IMR-90 (cell line): ENCODE results near the gene ZDHHC19. TPM values are rescaled to one million over a fixed set of nuclear protein-coding genes. Genes with fewer than 3 reads are reported as not detected.

Experiments used
- ATAC-seq: fragments of 200-7000 bp; cut with Tn5 transposase; 2 replicates; pipeline ENCODE4 v1.9.1; 2020; ENCODE audit warnings: low read depth, mild to moderate bottlenecking, moderate library complexity
- BruUV-seq: library from RNA; stranded (reverse); fragments of 400-500 nt; replicated peaks from 2 replicates; lab custom pipeline; 2021; lab: Mats Ljungman, UMichigan
- CTCF ChIA-PET: fragments of 300-600 bp; formaldehyde crosslinking; extraction: SDS; loops from one replicate; lab custom pipeline; 2021; ENCODE audit warnings: antibody characterized with exemption; lab: Yijun Ruan, JAX
- POLR2A ChIA-PET: fragments of 300-600 bp; sonication (Branson Sonifier 250); formaldehyde crosslinking; loops from one replicate; lab custom pipeline; 2022; ENCODE audit warnings: antibody characterized with exemption; ENCODE audit not compliant: unreplicated experiment; lab: Charles Lee
- DNase-seq: peaks from one replicate; pipeline ENCODE4 v3.0.0; 2013
- H2AFZ ChIP-seq: replicated peaks from 2 replicates; pipeline ENCODE3; 2013; ENCODE audit warnings: low read length, mild to moderate bottlenecking; ENCODE audit not compliant: poor library complexity
- H2AK5ac ChIP-seq: 2 replicates; pipeline ENCODE4 v1.6.1; 2013; ENCODE audit warnings: low read depth, low read length, inconsistent platforms
- H2AK9ac ChIP-seq: replicated peaks from 2 replicates; pipeline ENCODE3; 2013; ENCODE audit warnings: mild to moderate bottlenecking, low read depth, low read length, moderate library complexity; ENCODE audit not compliant: poor library complexity
- H2BK120ac ChIP-seq: 2 replicates; pipeline ENCODE4 v1.6.1; 2013; ENCODE audit warnings: low read depth, low read length, inconsistent platforms
- H2BK15ac ChIP-seq: 3 replicates; pipeline ENCODE4 v1.6.1; 2013; ENCODE audit warnings: low read depth, low read length, inconsistent platforms
- H2BK20ac ChIP-seq: 2 replicates; pipeline ENCODE4 v1.6.1; 2013; ENCODE audit warnings: low read depth, mild to moderate bottlenecking, inconsistent platforms, low read length, moderate library complexity
- H2BK5ac ChIP-seq: 2 replicates; pipeline ENCODE4 v1.6.1; 2013; ENCODE audit warnings: mild to moderate bottlenecking, low read depth, low read length, inconsistent platforms; ENCODE audit not compliant: poor library complexity, severe bottlenecking
- H3K14ac ChIP-seq: replicated peaks from 2 replicates; pipeline ENCODE4 v1.6.1; 2013; ENCODE audit warnings: low read depth, low read length, inconsistent platforms
- H3K18ac ChIP-seq: 2 replicates; pipeline ENCODE4 v1.6.1; 2013; ENCODE audit warnings: low read depth, low read length, control low read depth
- H3K23ac ChIP-seq: 2 replicates; pipeline ENCODE4 v1.6.1; 2013; ENCODE audit warnings: low read depth, low read length, inconsistent platforms
- H3K27ac ChIP-seq: 2 replicates; pipeline ENCODE4 v1.5.1; 2013; ENCODE audit warnings: mild to moderate bottlenecking, control low read depth, low read length; ENCODE audit not compliant: insufficient read depth
- H3K27me3 ChIP-seq: 2 replicates; pipeline ENCODE4 v1.6.1; 2013; ENCODE audit warnings: low read length; ENCODE audit not compliant: control insufficient read depth, insufficient read depth
- H3K36me3 ChIP-seq: 2 replicates; pipeline ENCODE4 v1.6.1; 2013; ENCODE audit warnings: low read length, mixed read lengths; ENCODE audit not compliant: control insufficient read depth, insufficient read depth
- H3K4ac ChIP-seq: 2 replicates; pipeline ENCODE4 v1.6.1; 2013; ENCODE audit warnings: low read depth, low read length, inconsistent platforms
- H3K4me1 ChIP-seq: 2 replicates; pipeline ENCODE4 v1.6.1; 2013; ENCODE audit warnings: low read length, mixed read lengths; ENCODE audit not compliant: control insufficient read depth, insufficient read depth
- H3K4me2 ChIP-seq: 2 replicates; pipeline ENCODE4 v1.6.1; 2013; ENCODE audit warnings: low read depth, mild to moderate bottlenecking, control low read depth, low read length, moderate library complexity
- H3K4me3 ChIP-seq: 2 replicates; pipeline ENCODE4 v1.5.1; 2013; ENCODE audit warnings: low read depth, mild to moderate bottlenecking, control low read depth, low read length, moderate library complexity; ENCODE audit not compliant: insufficient read depth
- H3K56ac ChIP-seq: 2 replicates; pipeline ENCODE4 v1.6.1; 2013; ENCODE audit warnings: low read length, inconsistent platforms; ENCODE audit not compliant: insufficient read depth; ENCODE audit errors: extremely low read depth
- H3K79me1 ChIP-seq, 2 experiments: 2 replicates each; pipeline ENCODE4 v1.6.1; 2013; ENCODE audit warnings: low read length in 2 of 2, inconsistent platforms in 1 of 2, low read depth in 1 of 2
- H3K9ac ChIP-seq: 2 replicates; pipeline ENCODE4 v1.6.1; 2013; ENCODE audit warnings: low read depth, low read length, control low read depth
- H3K9me1 ChIP-seq: 2 replicates; pipeline ENCODE4 v1.6.1; 2013; ENCODE audit warnings: low read length, inconsistent platforms; ENCODE audit not compliant: insufficient read depth
- H3K9me3 ChIP-seq: 2 replicates; pipeline ENCODE4 v1.6.1; 2013; ENCODE audit warnings: low read length; ENCODE audit not compliant: control insufficient read depth, insufficient read depth
- H4K20me1 ChIP-seq: 2 replicates; pipeline ENCODE4 v1.6.1; 2013; ENCODE audit warnings: low read length, inconsistent platforms; ENCODE audit not compliant: insufficient read depth
- H4K5ac ChIP-seq: 2 replicates; pipeline ENCODE4 v1.6.1; 2013; ENCODE audit warnings: mild to moderate bottlenecking, low read depth, low read length, control low read depth
- H4K8ac ChIP-seq, 2 experiments: 2 replicates each; pipeline ENCODE4 v1.6.1; 2013; ENCODE audit warnings: low read depth in 2 of 2, low read length in 2 of 2, control low read depth in 1 of 2, inconsistent platforms in 1 of 2
- H4K91ac ChIP-seq: 2 replicates; pipeline ENCODE4 v1.6.1; 2013; ENCODE audit warnings: low read depth, low read length, inconsistent platforms; ENCODE audit not compliant: insufficient read depth
- BHLHE40 ChIP-seq: fragments of 150-350 bp; IDR thresholded peaks from 2 replicates; pipeline ENCODE4 v1.6.1; 2016; ENCODE audit warnings: mild to moderate bottlenecking, low read depth, low read length
- CEBPB ChIP-seq: IDR thresholded peaks from 2 replicates; pipeline ENCODE4 v1.6.1; 2012; ENCODE audit warnings: low read depth, low read length, improper control_type of control experiment
- CHD1 ChIP-seq: IDR thresholded peaks from 2 replicates; pipeline ENCODE4 v1.6.1; 2012; ENCODE audit warnings: low read depth, low read length, improper control_type of control experiment
- CTCF ChIP-seq: conservative IDR thresholded peaks from 2 replicates; pipeline ENCODE4 v1.5.1; 2012; ENCODE audit warnings: mild to moderate bottlenecking, low read depth, low read length, improper control_type of control experiment
- ELK1 ChIP-seq: fragments of 150-350 bp; IDR thresholded peaks from 2 replicates; pipeline ENCODE4 v1.6.1; 2016; ENCODE audit warnings: low read depth, mild to moderate bottlenecking, low read length, moderate library complexity, borderline replicate concordance
- FOS ChIP-seq: fragments of 150-350 bp; IDR thresholded peaks from 2 replicates; pipeline ENCODE4 v1.6.1; 2016; ENCODE audit warnings: low read depth, low read length
- MAFK ChIP-seq: IDR thresholded peaks from 2 replicates; pipeline ENCODE4 v1.6.1; 2012; ENCODE audit warnings: low read depth, low read length, improper control_type of control experiment
- MXI1 ChIP-seq: IDR thresholded peaks from 2 replicates; pipeline ENCODE4 v1.6.1; 2012; ENCODE audit warnings: low read depth, mild to moderate bottlenecking, low read length, moderate library complexity, borderline replicate concordance
- NFE2L2 ChIP-seq: fragments of 150-350 bp; IDR thresholded peaks from 2 replicates; pipeline ENCODE4 v1.6.1; 2016; ENCODE audit warnings: low read depth, mild to moderate bottlenecking, low read length
- POLR2A ChIP-seq: IDR thresholded peaks from 2 replicates; pipeline ENCODE4 v1.6.1; 2012; ENCODE audit warnings: mild to moderate bottlenecking, low read depth, low read length
- RAD21 ChIP-seq: IDR thresholded peaks from 2 replicates; pipeline ENCODE4 v1.6.1; 2012; ENCODE audit warnings: low read length, improper control_type of control experiment
- RCOR1 ChIP-seq: IDR thresholded peaks from 2 replicates; pipeline ENCODE4 v1.6.1; 2012; ENCODE audit warnings: mild to moderate bottlenecking, low read length, improper control_type of control experiment; ENCODE audit not compliant: insufficient replicate concordance
- SMC3 ChIP-seq: fragments of 150-350 bp; IDR thresholded peaks from 2 replicates; pipeline ENCODE4 v1.6.1; 2016; ENCODE audit warnings: low read depth, mild to moderate bottlenecking, antibody characterized with exemption, low read length, moderate library complexity
- WGBS, 2 experiments: methylation state at CpG; one replicate each; pipeline versions ENCODE4 v1.1.5 to v1.1.7; 2013; ENCODE audit warnings: missing lambda C conversion rate in 2 of 2; ENCODE audit not compliant: insufficient read length in 1 of 2; ENCODE audit errors: extremely low coverage in 2 of 2; 5-methylcytosine and 5-hydroxymethylcytosine counted together
- dilution Hi-C: fragments of 300-500 bp; cut with HindIII; formaldehyde crosslinking; loops from one replicate; pipeline ENCODE4 v1.14.3; 2018; ENCODE audit warnings: low sequenced_read_pairs; ENCODE audit not compliant: unreplicated experiment
- in situ Hi-C: fragments of 300-500 bp; cut with MboI; formaldehyde crosslinking; loops from 3 replicates; pipeline ENCODE4 v1.14.3; 2019; ENCODE audit warnings: low sequenced_read_pairs, inconsistent platforms, mixed read lengths
- intact Hi-C: fragments of 100-400 bp; cut with micrococcal nuclease; formaldehyde crosslinking; loops from 2 replicates; pipeline ENCODE4 v1.10.0; 2022
- polyA plus RNA-seq, 3 experiments: library from polyadenylated mRNA; depleted of rRNA; stranded (reverse); fragments of >200 nt; gene quantifications; 2 replicates each; pipeline ENCODE4 v1.2.3, GENCODE V29; 2012; ENCODE audit warnings: low replicate concordance in 1 of 3
- total RNA-seq: library from RNA; depleted of rRNA; stranded (reverse); fragments of >200 nt; gene quantifications from 2 replicates; pipeline ENCODE4 v1.2.3, GENCODE V29; 2012

The ZDHHC19 gene
- total and polyA plus RNA-seq, 2 of the 4 experiments (the other 2 are of a cell fraction), result 0.09 TPM; not detected in 1

GRCh38 chr3:196207833-196208607 is 3.2 kb downstream of the ZDHHC19 start (continued):
- TF ChIP-seq BHLHE40 (no peak), POLR2A (no peak)

- ChIA-PET POLR2A (no interaction called here), CTCF (no interaction called here)
- no peak overlapping the region for H4K8ac ChIP-seq
- H2BK15ac ChIP-seq, result no peak overlapping the region
- H4K20me1 ChIP-seq, result no peaks in the 10 kb centered on the region
- no peak overlapping the region for H2BK20ac ChIP-seq
- intact Hi-C loops, result loop anchor here (5.0 kb wide), 1 partner anchor 350 kb away; no protein-coding TSS in a partner anchor
- no peak overlapping the region for H3K18ac ChIP-seq
- no TSS peak for BruUV-seq
- H3K27ac ChIP-seq, result no peak overlapping the region
- ATAC-seq, result peak; percentile 33
- H2AK9ac ChIP-seq, result peak overlapping the region; percentile 57
- dilution Hi-C loops, result no loop called here
- H3K4ac ChIP-seq, result no peak overlapping the region
- peaks cover 3% of the 10 kb centered on the region; the same call in 1 of the 2 replicates for H3K4me1 ChIP-seq
- H2BK120ac ChIP-seq, result no peak overlapping the region
- WGBS, 2 experiments, result 0% methylated on average over 3 of the region's 70 CpGs; no CpG with 5 or more reads in 1 of the 2 experiments
- H3K9ac ChIP-seq, result no peak overlapping the region
- H3K23ac ChIP-seq, result no peak overlapping the region
- no peaks in the 10 kb centered on the region; the same call in 1 of the 2 replicates for H3K9me1 ChIP-seq
- peak overlapping the region; percentile 97 for H3K4me2 ChIP-seq
- H2AFZ ChIP-seq, result peak overlapping the region; percentile 80
- H3K4me3 ChIP-seq, result peak overlapping the region; percentile 55
- 0 out of 2 replicates have a peak, but pooled peaks cover 1% of the 10 kb centered on the region for H3K9me3 ChIP-seq
- no peak overlapping the region for H4K91ac ChIP-seq
- H3K56ac ChIP-seq, result no peak overlapping the region
- H3K27me3 ChIP-seq, result peaks cover 22% of the 10 kb centered on the region
- no peak overlapping the region for H2BK5ac ChIP-seq
- no peak overlapping the region for H3K14ac ChIP-seq
- no peaks in the 10 kb centered on the region for H3K79me1 ChIP-seq
- H2AK5ac ChIP-seq, result no peak overlapping the region
- DNase-seq, result no peak
- in situ Hi-C loops, result no loop called here
- no peaks in the 10 kb centered on the region for H3K36me3 ChIP-seq
- no peak overlapping the region for H4K5ac ChIP-seq
- TF ChIP-seq ELK1 (no peak), MAFK (no peak), CEBPB (no peak), RCOR1 (no peak), MXI1 (no peak), BHLHE40 (no peak), CHD1 (no peak), CTCF (no peak), NFE2L2 (no peak), FOS (no peak), RAD21 (no peak), SMC3 (no peak)
Observed at GRCh38 chr3:196207159-196207832, 3.9 kb downstream of the ZDHHC19 start.
